ENCODE measurements around the gene ZNF219. TPM values are rescaled to one million over a fixed set of nuclear protein-coding genes. Genes with fewer than 3 reads are reported as not detected.

ZNF219 gene
- total and polyA plus RNA-seq, 2 of the 13 experiments (the other 11 are each of a cell fraction or from before 2014, with no cell fraction given): 34.5 to 36.6 TPM

DNA sequence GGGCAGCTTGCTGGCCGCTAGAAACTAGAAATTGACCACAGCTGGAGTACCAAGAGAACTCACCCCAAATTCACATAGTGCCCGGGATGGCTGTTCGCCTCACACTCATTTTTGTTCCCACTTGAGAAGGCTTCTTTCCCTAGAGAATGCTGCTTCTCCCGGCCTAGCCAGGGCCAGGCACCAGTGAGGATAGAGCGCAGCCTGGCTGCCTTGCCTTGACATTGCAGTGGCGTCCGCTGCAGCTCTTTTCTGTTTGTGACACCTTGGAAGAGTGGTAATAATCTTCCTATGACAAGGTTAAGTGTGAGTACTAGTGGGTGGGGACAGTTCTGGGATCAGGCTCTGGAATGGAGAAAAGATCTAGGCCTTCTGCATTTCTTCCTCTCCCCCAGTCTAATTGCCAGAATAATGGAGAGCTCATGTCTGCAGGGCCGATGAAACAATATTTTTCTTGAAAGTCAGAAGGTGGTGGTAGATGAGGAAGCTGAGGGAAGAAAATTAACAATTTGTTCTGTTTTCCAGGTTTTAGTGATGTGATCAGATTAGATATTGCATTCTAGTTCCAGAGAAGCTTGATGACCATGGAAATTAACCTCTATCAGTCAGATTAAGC, 6.1 kb upstream of the ZNF219 start (continued):
- no peak for TF ChIP-seq RARG (CRISPR knock-in tag; IDR thresholded peaks at IDR 0.05; ENCODE audit: low read depth)
- no peak for TF ChIP-seq FOSL2 (CRISPR knock-in tag; IDR thresholded peaks at IDR 0.05)
- TF ChIP-seq MBNL3 (CRISPR knock-in tag; conservative IDR thresholded peaks at IDR 0.05): no peak
- no peak for TF ChIP-seq SNRNP70 (IDR thresholded peaks at IDR 0.05; ENCODE audit: low read depth, low read length)
- TF ChIP-seq, protein P1, sequence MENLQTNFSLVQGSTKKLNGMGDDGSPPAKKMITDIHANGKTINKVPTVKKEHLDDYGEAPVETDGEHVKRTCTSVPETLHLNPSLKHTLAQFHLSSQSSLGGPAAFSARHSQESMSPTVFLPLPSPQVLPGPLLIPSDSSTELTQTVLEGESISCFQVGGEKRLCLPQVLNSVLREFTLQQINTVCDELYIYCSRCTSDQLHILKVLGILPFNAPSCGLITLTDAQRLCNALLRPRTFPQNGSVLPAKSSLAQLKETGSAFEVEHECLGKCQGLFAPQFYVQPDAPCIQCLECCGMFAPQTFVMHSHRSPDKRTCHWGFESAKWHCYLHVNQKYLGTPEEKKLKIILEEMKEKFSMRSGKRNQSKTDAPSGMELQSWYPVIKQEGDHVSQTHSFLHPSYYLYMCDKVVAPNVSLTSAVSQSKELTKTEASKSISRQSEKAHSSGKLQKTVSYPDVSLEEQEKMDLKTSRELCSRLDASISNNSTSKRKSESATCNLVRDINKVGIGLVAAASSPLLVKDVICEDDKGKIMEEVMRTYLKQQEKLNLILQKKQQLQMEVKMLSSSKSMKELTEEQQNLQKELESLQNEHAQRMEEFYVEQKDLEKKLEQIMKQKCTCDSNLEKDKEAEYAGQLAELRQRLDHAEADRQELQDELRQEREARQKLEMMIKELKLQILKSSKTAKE (CRISPR knock-in tag; IDR thresholded peaks at IDR 0.05; ENCODE audit: borderline replicate concordance): no peak
- no peak for TF ChIP-seq REXO4 (CRISPR knock-in tag; IDR thresholded peaks at IDR 0.05; ENCODE audit: borderline replicate concordance)
- TF ChIP-seq, protein P2, sequence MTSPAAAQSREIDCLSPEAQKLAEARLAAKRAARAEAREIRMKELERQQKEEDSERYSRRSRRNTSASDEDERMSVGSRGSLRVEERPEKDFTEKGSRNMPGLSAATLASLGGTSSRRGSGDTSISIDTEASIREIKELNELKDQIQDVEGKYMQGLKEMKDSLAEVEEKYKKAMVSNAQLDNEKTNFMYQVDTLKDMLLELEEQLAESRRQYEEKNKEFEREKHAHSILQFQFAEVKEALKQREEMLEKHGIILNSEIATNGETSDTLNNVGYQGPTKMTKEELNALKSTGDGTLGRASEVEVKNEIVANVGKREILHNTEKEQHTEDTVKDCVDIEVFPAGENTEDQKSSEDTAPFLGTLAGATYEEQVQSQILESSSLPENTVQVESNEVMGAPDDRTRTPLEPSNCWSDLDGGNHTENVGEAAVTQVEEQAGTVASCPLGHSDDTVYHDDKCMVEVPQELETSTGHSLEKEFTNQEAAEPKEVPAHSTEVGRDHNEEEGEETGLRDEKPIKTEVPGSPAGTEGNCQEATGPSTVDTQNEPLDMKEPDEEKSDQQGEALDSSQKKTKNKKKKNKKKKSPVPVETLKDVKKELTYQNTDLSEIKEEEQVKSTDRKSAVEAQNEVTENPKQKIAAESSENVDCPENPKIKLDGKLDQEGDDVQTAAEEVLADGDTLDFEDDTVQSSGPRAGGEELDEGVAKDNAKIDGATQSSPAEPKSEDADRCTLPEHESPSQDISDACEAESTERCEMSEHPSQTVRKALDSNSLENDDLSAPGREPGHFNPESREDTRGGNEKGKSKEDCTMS (CRISPR knock-in tag; conservative IDR thresholded peaks at IDR 0.05): no peak
- TF ChIP-seq ZNF557 (CRISPR knock-in tag; IDR thresholded peaks at IDR 0.05): no peak
- TF ChIP-seq TMF1 (CRISPR knock-in tag; IDR thresholded peaks at IDR 0.05; ENCODE audit: low read depth): no peak
- no peak for TF ChIP-seq TCF12 (IDR thresholded peaks at IDR 0.05)
- TF ChIP-seq TCF12 (CRISPR knock-in tag; IDR thresholded peaks at IDR 0.05): peak; percentile 77; the same call in 1 of the 2 replicates
- no peak; the same call in none of the 2 replicates for TF ChIP-seq SAFB2 (CRISPR knock-in tag; IDR thresholded peaks at IDR 0.05; ENCODE audit: borderline replicate concordance, low read depth)
- no peak for TF ChIP-seq HNRNPLL (IDR thresholded peaks at IDR 0.05; ENCODE audit: low read depth, low read length, poor library complexity, severe bottlenecking)
- no peak for TF ChIP-seq CC2D1A (CRISPR knock-in tag; IDR thresholded peaks at IDR 0.05)
- TF ChIP-seq, protein P3, sequence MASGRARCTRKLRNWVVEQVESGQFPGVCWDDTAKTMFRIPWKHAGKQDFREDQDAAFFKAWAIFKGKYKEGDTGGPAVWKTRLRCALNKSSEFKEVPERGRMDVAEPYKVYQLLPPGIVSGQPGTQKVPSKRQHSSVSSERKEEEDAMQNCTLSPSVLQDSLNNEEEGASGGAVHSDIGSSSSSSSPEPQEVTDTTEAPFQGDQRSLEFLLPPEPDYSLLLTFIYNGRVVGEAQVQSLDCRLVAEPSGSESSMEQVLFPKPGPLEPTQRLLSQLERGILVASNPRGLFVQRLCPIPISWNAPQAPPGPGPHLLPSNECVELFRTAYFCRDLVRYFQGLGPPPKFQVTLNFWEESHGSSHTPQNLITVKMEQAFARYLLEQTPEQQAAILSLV (CRISPR knock-in tag; IDR thresholded peaks at IDR 0.05; ENCODE audit: borderline replicate concordance): no peak
- no peak for TF ChIP-seq PAF1 (CRISPR knock-in tag; IDR thresholded peaks at IDR 0.05)
- no peak for TF ChIP-seq GLI4 (CRISPR knock-in tag; IDR thresholded peaks at IDR 0.05; ENCODE audit: borderline replicate concordance)
- TF ChIP-seq, protein P4, sequence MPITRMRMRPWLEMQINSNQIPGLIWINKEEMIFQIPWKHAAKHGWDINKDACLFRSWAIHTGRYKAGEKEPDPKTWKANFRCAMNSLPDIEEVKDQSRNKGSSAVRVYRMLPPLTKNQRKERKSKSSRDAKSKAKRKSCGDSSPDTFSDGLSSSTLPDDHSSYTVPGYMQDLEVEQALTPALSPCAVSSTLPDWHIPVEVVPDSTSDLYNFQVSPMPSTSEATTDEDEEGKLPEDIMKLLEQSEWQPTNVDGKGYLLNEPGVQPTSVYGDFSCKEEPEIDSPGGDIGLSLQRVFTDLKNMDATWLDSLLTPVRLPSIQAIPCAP (CRISPR knock-in tag; IDR thresholded peaks at IDR 0.05; ENCODE audit: low read depth): no peak
- no peak for TF ChIP-seq GATA4 (IDR thresholded peaks at IDR 0.05; ENCODE audit: borderline replicate concordance, low read depth)
- TF ChIP-seq EP300 (IDR thresholded peaks at IDR 0.05; ENCODE audit: low read depth in 2 of 2, low read length in 2 of 2): no peak
- TF ChIP-seq EP300 (CRISPR knock-in tag; IDR thresholded peaks at IDR 0.05; ENCODE audit: borderline replicate concordance): no peak
- TF ChIP-seq ISX (CRISPR knock-in tag; conservative IDR thresholded peaks at IDR 0.05): no peak
- no peak for TF ChIP-seq SRSF9 (IDR thresholded peaks at IDR 0.05; ENCODE audit: borderline replicate concordance, insufficient read depth, low read depth, low read length, poor library complexity, severe bottlenecking)
- no peak for TF ChIP-seq DR1 (CRISPR knock-in tag; IDR thresholded peaks at IDR 0.05)
- TF ChIP-seq ETV6 (CRISPR knock-in tag; conservative IDR thresholded peaks at IDR 0.05): no peak

Measured in HepG2 (cell line).